GM12873 (cell line): Measurements from ENCODE around the gene CASP3.

ENCODE experiments used
- TF ChIP-seq, protein P1 (sequence below): IDR thresholded peaks from 2 replicates; pipeline ENCODE4 v1.5.1; 2012; ENCODE audit warnings: low read depth, mild to moderate bottlenecking, moderate library complexity, low read length, control low read depth; ENCODE audit not compliant: insufficient read depth; ENCODE audit errors: missing control alignments

CASP3 gene

DNA sequence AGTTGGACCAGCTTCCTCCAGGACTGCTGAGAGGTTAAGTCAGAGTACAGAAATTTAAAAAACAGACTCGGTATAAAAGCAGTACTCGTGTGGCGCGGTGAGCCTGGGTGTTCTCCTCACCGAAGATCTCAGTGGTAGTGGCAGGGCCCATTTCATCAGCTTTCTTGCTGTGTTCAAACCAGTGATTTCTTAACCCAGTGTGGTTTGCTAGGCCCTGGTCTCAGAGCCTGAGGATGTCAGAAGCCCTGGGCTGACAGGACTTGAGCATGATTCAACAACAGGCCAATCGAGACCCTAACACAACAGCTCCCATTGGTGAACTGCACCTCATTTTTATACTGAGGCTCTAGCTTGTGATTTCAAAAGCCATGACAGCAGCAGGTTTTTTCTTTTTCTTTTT, 23.5 kb upstream of the CASP3 start:
- TF ChIP-seq, protein P1, sequence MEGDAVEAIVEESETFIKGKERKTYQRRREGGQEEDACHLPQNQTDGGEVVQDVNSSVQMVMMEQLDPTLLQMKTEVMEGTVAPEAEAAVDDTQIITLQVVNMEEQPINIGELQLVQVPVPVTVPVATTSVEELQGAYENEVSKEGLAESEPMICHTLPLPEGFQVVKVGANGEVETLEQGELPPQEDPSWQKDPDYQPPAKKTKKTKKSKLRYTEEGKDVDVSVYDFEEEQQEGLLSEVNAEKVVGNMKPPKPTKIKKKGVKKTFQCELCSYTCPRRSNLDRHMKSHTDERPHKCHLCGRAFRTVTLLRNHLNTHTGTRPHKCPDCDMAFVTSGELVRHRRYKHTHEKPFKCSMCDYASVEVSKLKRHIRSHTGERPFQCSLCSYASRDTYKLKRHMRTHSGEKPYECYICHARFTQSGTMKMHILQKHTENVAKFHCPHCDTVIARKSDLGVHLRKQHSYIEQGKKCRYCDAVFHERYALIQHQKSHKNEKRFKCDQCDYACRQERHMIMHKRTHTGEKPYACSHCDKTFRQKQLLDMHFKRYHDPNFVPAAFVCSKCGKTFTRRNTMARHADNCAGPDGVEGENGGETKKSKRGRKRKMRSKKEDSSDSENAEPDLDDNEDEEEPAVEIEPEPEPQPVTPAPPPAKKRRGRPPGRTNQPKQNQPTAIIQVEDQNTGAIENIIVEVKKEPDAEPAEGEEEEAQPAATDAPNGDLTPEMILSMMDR: no peak

DNA sequence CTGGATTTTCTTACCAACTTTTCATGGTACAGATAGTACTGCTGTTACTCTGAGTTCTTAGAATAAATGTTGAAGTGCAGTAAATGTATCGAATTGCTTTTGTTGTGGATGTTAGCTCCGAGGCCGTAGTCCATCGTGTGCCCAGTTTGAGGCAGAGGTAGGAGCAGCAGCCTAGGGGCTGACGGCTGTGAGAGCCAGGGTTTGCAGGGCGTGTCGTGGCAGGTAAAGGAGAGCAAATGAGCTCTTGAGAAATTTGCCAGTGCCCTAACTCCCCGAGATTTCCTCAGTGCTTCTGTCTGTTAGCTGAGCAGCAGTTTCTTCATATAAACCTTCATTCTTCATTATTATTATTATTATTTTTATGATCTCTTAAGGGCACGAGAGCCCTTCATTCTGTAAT, 21.9 kb upstream of the CASP3 start:
- TF ChIP-seq, protein P1: no peak

DNA sequence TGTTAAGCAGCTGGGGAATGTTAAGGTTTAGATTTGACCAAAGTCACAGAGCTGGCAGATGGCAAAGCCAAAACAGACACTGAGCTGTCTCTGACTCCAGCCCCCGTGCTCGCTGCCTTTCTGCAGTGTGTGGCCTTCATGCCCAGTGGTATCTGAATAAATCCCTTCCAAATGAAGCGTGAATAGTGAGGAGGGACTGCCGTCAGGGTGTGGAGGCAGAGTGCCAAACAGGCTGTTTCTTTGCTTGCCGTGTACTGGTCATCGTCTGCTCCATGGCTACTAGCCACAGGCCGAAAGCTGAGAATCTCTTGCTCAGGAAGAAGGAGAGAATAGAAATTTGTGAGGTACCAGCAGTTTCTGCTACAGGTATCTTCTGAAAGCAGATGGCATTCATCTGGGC, 20.0 kb upstream of the CASP3 start:
- TF ChIP-seq, protein P1: no peak

DNA sequence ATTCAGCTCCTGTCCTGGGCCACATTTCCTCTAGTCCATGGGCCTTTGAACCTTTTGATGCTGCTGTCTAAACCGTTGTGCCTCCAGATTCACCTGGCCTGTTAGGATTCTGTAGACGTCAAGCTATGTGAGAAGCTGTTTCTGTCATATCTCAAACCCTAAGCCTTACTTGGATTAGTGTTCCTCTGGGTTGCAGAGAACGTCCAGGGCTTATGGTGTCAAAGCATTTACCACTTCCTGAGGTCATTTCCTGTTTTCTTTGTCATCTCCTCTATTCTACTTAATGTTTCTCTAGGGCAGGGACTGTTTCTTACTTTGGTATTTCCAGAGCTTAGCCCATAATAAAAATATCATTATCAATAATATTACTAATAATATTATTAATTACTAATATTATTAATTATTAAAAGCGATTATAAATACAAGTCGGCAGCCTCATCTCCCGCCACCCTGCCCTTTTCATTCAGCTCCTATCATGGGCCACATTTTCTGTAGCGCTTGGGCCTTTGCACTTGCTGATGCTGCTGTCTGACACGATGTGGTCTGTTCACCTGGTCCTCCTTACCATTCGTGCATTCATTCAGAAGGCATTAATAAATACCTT, 19.4 kb upstream of the CASP3 start:
- TF ChIP-seq, protein P1: no peak

DNA sequence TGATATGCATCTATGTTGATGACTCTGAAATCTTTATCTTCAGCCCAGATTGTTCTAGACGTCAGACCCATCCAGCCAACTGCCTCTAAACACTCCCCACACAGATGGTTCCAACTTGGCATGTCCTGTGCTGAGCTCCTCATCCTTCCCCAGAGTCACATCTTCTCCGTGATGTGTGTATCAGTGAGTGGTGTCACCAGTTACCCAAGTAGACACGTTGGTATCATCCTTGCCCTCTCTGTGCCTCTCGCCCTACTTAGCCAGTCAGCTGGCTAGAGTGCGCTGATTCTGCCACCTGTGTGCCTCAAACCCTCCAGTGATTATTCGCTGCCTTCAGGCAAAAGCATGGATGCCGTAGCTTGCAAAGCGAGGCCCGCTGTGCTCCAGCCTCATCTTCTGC, 18.8 kb upstream of the CASP3 start:
- TF ChIP-seq, protein P1: no peak

DNA sequence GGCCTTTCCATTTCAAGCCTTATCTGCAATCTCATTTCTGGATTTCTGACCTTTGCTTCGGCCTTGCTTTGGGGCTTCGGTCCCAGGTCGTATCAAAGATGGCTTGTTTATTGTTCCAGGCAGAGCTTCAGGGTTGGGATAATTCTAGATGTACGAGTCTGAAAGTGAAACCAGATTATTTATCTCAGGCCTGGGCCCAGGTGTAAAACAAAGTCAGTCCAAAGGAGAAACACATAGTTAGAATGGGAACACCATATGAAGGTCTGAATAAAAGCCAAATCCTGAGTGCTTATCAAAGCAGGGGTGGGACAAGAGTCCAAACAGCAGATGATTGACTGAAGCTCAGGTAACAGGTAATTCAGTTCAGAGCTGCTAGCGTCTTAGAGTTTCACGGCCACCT, 17.4 kb upstream of the CASP3 start:
- TF ChIP-seq, protein P1: no peak

DNA sequence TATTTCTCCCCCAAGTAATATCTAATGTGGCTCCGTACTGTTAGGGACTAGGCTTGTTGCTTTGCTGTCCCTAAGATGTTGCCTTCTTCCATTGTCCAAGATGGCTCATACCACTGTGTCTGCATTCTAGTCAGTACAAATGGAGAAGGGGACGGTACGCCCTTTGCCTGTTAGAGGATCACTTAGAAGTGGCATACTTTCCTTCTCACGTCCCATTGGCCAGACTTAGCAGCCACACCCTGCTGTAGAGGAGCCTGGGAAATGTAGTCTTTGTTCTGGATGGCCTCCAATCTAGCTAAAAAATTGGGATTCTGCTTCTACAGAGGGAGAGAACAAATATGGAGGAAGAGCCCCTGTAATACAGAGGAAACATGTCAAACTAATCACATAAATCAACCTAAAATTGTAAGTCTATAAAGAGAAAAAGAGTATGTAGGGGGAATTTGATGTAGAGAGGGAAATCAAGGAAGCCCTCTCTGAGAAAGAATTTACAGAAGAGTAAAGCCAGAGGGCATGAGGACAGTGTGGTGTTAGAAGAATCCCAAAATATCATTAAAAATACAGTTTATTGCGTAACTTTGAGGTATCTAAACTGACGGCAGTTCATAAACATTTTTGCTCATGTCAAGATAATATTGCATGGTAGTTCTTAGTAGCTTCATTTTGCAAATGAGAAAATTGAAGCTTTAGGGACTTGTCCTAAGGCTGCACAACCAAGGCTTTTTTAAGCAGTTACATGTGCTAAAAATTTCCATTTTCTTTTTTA, 15.4 kb upstream of the CASP3 start:
- TF ChIP-seq, protein P1: no peak
